GM12878 (cell line): ENCODE results near the gene SCAANT1. TPM values are rescaled to one million over a fixed set of nuclear protein-coding genes. Genes with fewer than 3 reads are reported as not detected.

Experiments
- BCL3 ChIP-seq: IDR thresholded peaks from 2 replicates; pipeline ENCODE4 v1.6.1; 2011; ENCODE audit warnings: borderline replicate concordance, low read depth, mild to moderate bottlenecking, moderate library complexity, low read length; ENCODE audit not compliant: insufficient read depth, poor library complexity, severe bottlenecking
- BHLHE40 ChIP-seq, 2 experiments: fragments of 450-650 bp in 1 of 2; IDR thresholded peaks; 2 replicates each; pipeline ENCODE4 v1.6.1; 2011 to 2017; ENCODE audit warnings: low read depth in 2 of 2, borderline replicate concordance in 1 of 2, improper control_type of control experiment in 1 of 2, low read length in 1 of 2, mild to moderate bottlenecking in 1 of 2
- BRCA1 ChIP-seq: IDR thresholded peaks from 2 replicates; pipeline ENCODE4 v1.6.1; 2011; ENCODE audit warnings: low read depth, low read length, improper control_type of control experiment
- EZH2 ChIP-seq: IDR thresholded peaks from 2 replicates; pipeline ENCODE4 v1.6.1; 2012; ENCODE audit warnings: low read depth, mild to moderate bottlenecking, control low read depth, inconsistent platforms, low read length, borderline replicate concordance; ENCODE audit not compliant: control insufficient read depth
- FOXK2 ChIP-seq: fragments of 450-650 bp; IDR thresholded peaks from 2 replicates; pipeline ENCODE4 v1.6.1; 2017; ENCODE audit warnings: mild to moderate bottlenecking, moderate library complexity
- GATAD2B ChIP-seq: fragments of 450-650 bp; conservative IDR thresholded peaks from 2 replicates; pipeline ENCODE4 v1.6.1; 2017; ENCODE audit warnings: low read depth, mild to moderate bottlenecking, moderate library complexity
- JUND ChIP-seq: IDR thresholded peaks from 2 replicates; pipeline ENCODE4 v1.6.1; 2012; ENCODE audit warnings: low read depth, mild to moderate bottlenecking, low read length, improper control_type of control experiment, moderate library complexity
- KDM1A ChIP-seq: fragments of 200-600 bp; sonication (generic); IDR thresholded peaks from 2 replicates; pipeline ENCODE4 v1.6.1; 2016; ENCODE audit warnings: borderline replicate concordance
- MTA2 ChIP-seq: fragments of 450-650 bp; IDR thresholded peaks from 2 replicates; pipeline ENCODE4 v1.6.1; 2016; ENCODE audit warnings: low read depth, mild to moderate bottlenecking, moderate library complexity
- NBN ChIP-seq: fragments of 450-650 bp; IDR thresholded peaks from 2 replicates; pipeline ENCODE4 v1.6.1; 2016
- NFIC ChIP-seq: IDR thresholded peaks from 2 replicates; pipeline ENCODE4 v1.6.1; 2012; ENCODE audit warnings: low read depth, mild to moderate bottlenecking, inconsistent platforms, low read length, moderate library complexity
- POLR2A ChIP-seq: IDR thresholded peaks from 2 replicates; pipeline ENCODE4 v1.6.1; 2011; ENCODE audit warnings: low read depth, mild to moderate bottlenecking, low read length
- RAD21 ChIP-seq: IDR thresholded peaks from 2 replicates; pipeline ENCODE4 v1.6.1; 2011; ENCODE audit warnings: mild to moderate bottlenecking, low read depth, low read length, moderate library complexity; ENCODE audit not compliant: insufficient read depth
- TARDBP ChIP-seq: IDR thresholded peaks from 2 replicates; pipeline ENCODE4 v1.6.1; 2016; ENCODE audit warnings: borderline replicate concordance
- TCF12 ChIP-seq: IDR thresholded peaks from 2 replicates; pipeline ENCODE4 v1.6.1; 2011; ENCODE audit warnings: low read depth, mild to moderate bottlenecking, low read length
- TCF7 ChIP-seq: IDR thresholded peaks from 2 replicates; pipeline ENCODE4 v1.6.1; 2014; ENCODE audit warnings: antibody characterized with exemption, borderline replicate concordance
- USF2 ChIP-seq: IDR thresholded peaks from 2 replicates; pipeline ENCODE4 v1.6.1; 2011; ENCODE audit warnings: low read depth, low read length, improper control_type of control experiment, borderline replicate concordance
- WRNIP1 ChIP-seq: IDR thresholded peaks from 2 replicates; pipeline ENCODE4 v1.6.1; 2011; ENCODE audit warnings: low read depth, low read length, improper control_type of control experiment, borderline replicate concordance
- ZNF207 ChIP-seq: fragments of 450-650 bp; IDR thresholded peaks from 2 replicates; pipeline ENCODE4 v1.6.1; 2014; ENCODE audit warnings: antibody characterized with exemption, mild to moderate bottlenecking, borderline replicate concordance
- ZNF384 ChIP-seq: IDR thresholded peaks from 2 replicates; pipeline ENCODE4 v1.6.1; 2012; ENCODE audit warnings: low read depth, mild to moderate bottlenecking, low read length, improper control_type of control experiment, borderline replicate concordance
- polyA plus RNA-seq, 11 experiments: library from polyadenylated mRNA; depleted of rRNA in 4 of 11; unstranded in 6 of 11; stranded (reverse) in 5 of 11; fragments of >200 nt; fragmentation: Nextera tagmentation in 4 of 11; fragmentation: Illumina TruSeq in 1 of 11; extraction: Ambion mirVana in 4 of 11; extraction: Trizol in 1 of 11; gene quantifications; 1 replicate in 1 of 11; 2 replicates in 10 of 11; pipeline versions ENCODE4 v1.2.1 to v1.2.3, GENCODE V29; 2011 to 2016; ENCODE audit warnings: inconsistent platforms in 2 of 11, missing spikeins in 2 of 11, low read depth in 1 of 11
- total RNA-seq, 4 experiments: library from RNA; depleted of rRNA in 3 of 4; stranded (reverse); fragments of >200 nt in 3 of 4; fragmentation: Illumina TruSeq in 1 of 4; extraction: Trizol in 1 of 4; gene quantifications; 2 replicates each; pipeline versions ENCODE4 v1.2.1 to v1.2.3, GENCODE V29; 2013 to 2021
- TF ChIP-seq, protein P1 (sequence below): fragments of 450-650 bp; IDR thresholded peaks from 2 replicates; pipeline ENCODE4 v1.6.1; 2014; ENCODE audit warnings: mild to moderate bottlenecking
- TF ChIP-seq, protein P2 (sequence below): fragments of 450-650 bp; IDR thresholded peaks from 2 replicates; pipeline ENCODE4 v1.6.1; 2017; ENCODE audit warnings: mild to moderate bottlenecking, moderate library complexity

SCAANT1 gene
- total and polyA plus RNA-seq, 10 of the 15 experiments (the other 5 are each of a cell fraction or from before 2014, with no cell fraction given) = 0.60 to 1.7 (median 0.95) TPM; not detected in 6

DNA sequence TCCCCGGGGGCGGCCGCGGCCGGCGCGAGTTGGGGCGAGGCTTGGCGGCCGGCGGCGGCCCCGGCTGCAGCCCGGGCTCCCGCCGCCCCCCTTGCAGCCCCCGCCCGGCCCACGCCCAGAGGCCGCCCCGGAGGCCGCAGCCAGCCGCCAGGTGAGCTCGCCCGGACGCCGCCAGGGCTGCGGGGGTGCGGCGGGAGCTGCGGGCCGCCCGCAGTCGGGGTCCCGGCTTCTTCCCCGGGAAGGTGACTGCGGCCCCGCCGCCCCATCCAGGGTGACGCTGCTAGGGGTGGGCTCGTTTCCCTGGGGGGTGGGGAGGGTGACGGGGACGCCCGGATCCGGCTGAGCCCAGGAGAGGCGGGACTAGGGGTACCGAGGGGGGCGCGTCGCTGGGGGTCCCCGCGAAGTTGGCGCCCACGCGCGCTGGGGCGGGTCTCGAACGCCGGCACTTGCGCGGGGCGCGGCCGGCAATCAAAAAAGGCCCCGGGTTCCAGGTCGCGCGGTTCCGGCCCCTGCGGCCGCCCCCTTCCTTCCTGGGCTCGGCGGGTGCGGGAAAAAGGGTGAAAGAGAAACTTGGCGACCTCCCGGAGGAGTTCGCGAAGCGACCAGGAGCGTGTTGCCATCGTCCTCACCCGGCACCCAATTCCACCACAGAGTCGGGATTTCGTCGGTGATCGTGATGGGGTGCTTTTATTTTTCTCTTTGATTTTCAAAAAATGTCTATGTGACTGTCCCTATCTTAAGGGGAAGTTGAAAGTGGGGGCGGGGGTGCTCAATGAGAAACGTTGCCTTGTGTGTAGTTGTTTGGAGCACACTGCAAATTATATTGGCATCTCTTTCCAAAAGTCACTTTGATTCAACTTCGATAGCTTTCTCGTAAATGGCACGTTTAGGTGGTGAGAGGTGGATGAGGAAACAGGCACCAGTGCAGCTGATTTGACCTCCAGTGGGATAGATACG, 47.9 kb downstream of the SCAANT1 start (continued):
- no peak for TF ChIP-seq BCL3
- TF ChIP-seq, protein P1, sequence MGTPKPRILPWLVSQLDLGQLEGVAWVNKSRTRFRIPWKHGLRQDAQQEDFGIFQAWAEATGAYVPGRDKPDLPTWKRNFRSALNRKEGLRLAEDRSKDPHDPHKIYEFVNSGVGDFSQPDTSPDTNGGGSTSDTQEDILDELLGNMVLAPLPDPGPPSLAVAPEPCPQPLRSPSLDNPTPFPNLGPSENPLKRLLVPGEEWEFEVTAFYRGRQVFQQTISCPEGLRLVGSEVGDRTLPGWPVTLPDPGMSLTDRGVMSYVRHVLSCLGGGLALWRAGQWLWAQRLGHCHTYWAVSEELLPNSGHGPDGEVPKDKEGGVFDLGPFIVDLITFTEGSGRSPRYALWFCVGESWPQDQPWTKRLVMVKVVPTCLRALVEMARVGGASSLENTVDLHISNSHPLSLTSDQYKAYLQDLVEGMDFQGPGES = no peak
- no peak for TF ChIP-seq FOXK2
- TF ChIP-seq EZH2 = no peak
- TF ChIP-seq ZNF384 = no peak
- no peak for TF ChIP-seq TARDBP
- no peak for TF ChIP-seq TCF12
- TF ChIP-seq WRNIP1 = no peak
- no peak for TF ChIP-seq BRCA1
- TF ChIP-seq, protein P2, sequence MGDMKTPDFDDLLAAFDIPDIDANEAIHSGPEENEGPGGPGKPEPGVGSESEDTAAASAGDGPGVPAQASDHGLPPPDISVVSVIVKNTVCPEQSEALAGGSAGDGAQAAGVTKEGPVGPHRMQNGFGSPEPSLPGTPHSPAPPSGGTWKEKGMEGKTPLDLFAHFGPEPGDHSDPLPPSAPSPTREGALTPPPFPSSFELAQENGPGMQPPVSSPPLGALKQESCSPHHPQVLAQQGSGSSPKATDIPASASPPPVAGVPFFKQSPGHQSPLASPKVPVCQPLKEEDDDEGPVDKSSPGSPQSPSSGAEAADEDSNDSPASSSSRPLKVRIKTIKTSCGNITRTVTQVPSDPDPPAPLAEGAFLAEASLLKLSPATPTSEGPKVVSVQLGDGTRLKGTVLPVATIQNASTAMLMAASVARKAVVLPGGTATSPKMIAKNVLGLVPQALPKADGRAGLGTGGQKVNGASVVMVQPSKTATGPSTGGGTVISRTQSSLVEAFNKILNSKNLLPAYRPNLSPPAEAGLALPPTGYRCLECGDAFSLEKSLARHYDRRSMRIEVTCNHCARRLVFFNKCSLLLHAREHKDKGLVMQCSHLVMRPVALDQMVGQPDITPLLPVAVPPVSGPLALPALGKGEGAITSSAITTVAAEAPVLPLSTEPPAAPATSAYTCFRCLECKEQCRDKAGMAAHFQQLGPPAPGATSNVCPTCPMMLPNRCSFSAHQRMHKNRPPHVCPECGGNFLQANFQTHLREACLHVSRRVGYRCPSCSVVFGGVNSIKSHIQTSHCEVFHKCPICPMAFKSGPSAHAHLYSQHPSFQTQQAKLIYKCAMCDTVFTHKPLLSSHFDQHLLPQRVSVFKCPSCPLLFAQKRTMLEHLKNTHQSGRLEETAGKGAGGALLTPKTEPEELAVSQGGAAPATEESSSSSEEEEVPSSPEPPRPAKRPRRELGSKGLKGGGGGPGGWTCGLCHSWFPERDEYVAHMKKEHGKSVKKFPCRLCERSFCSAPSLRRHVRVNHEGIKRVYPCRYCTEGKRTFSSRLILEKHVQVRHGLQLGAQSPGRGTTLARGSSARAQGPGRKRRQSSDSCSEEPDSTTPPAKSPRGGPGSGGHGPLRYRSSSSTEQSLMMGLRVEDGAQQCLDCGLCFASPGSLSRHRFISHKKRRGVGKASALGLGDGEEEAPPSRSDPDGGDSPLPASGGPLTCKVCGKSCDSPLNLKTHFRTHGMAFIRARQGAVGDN = no peak
- peak; percentile 73 for TF ChIP-seq GATAD2B
- TF ChIP-seq KDM1A = no peak
- TF ChIP-seq JUND = no peak
- no peak for TF ChIP-seq USF2
- TF ChIP-seq RAD21 = no peak
- no peak for TF ChIP-seq NFIC
- TF ChIP-seq MTA2 = peak; percentile 18; the same call in 1 of the 2 replicates
- peak; percentile 68; the same call in 1 of the 2 replicates for TF ChIP-seq NBN
- TF ChIP-seq BHLHE40 (IDR thresholded peaks at IDR 0.05; ENCODE audit: borderline replicate concordance in 1 of 2, low read depth in 2 of 2, low read length in 1 of 2) = 0 out of 4 replicates have a peak, but pooled peaks of 1 of the 2 experiments have one; percentile 9
- TF ChIP-seq TCF7 = no peak
- TF ChIP-seq ZNF207 = no peak
- 0 out of 2 replicates have a peak, but pooled peaks have one; percentile 20 for TF ChIP-seq POLR2A
